GM12878 (cell line): ENCODE measurements around the gene CWC25. TPM values are rescaled to one million over a fixed set of nuclear protein-coding genes. Genes with fewer than 3 reads are reported as not detected.
A peak's percentile ranks its signal among the peaks of the same experiment; 100 is the strongest.

Source experiments
- CBFB ChIP-seq: IDR thresholded peaks from 2 replicates; pipeline ENCODE4 v1.6.1; 2016; ENCODE audit warnings: antibody characterized with exemption, low read depth
- CHD4 ChIP-seq: fragments of 200-600 bp; sonication (generic); IDR thresholded peaks from 2 replicates; pipeline ENCODE4 v1.6.1; 2016; ENCODE audit warnings: mild to moderate bottlenecking
- CREM ChIP-seq: IDR thresholded peaks from 2 replicates; pipeline ENCODE4 v1.6.1; 2014; ENCODE audit warnings: antibody characterized with exemption, low read depth
- EP300 ChIP-seq, 2 experiments: fragments of 150-350 bp in 1 of 2; IDR thresholded peaks; 2 replicates each; pipeline ENCODE4 v1.6.1; 2011 to 2012; ENCODE audit warnings: low read depth in 2 of 2, low read length in 2 of 2, borderline replicate concordance in 1 of 2, improper control_type of control experiment in 1 of 2, inconsistent platforms in 1 of 2; ENCODE audit not compliant: control insufficient read depth in 1 of 2
- FOS ChIP-seq: IDR thresholded peaks from 3 replicates; pipeline ENCODE4 v1.6.1; 2011; ENCODE audit warnings: borderline replicate concordance; ENCODE audit not compliant: insufficient read length; ENCODE audit errors: extremely low read depth
- FOXK2 ChIP-seq: fragments of 450-650 bp; IDR thresholded peaks from 2 replicates; pipeline ENCODE4 v1.6.1; 2017; ENCODE audit warnings: mild to moderate bottlenecking, moderate library complexity
- GATAD2B ChIP-seq: fragments of 450-650 bp; conservative IDR thresholded peaks from 2 replicates; pipeline ENCODE4 v1.6.1; 2017; ENCODE audit warnings: low read depth, mild to moderate bottlenecking, moderate library complexity
- IRF4 ChIP-seq: IDR thresholded peaks from 2 replicates; pipeline ENCODE4 v1.6.1; 2011; ENCODE audit warnings: low read depth, low read length
- JUND ChIP-seq: IDR thresholded peaks from 2 replicates; pipeline ENCODE4 v1.6.1; 2012; ENCODE audit warnings: low read depth, mild to moderate bottlenecking, low read length, improper control_type of control experiment, moderate library complexity
- LARP7 ChIP-seq: fragments of 450-650 bp; IDR thresholded peaks from 2 replicates; pipeline ENCODE4 v1.6.1; 2017; ENCODE audit warnings: mild to moderate bottlenecking
- MTA2 ChIP-seq: fragments of 450-650 bp; IDR thresholded peaks from 2 replicates; pipeline ENCODE4 v1.6.1; 2016; ENCODE audit warnings: low read depth, mild to moderate bottlenecking, moderate library complexity
- NR2C2 ChIP-seq: IDR thresholded peaks from 2 replicates; pipeline ENCODE4 v1.6.1; 2011; ENCODE audit warnings: borderline replicate concordance, low read depth; ENCODE audit not compliant: control insufficient read depth, insufficient read length
- PAX5 ChIP-seq: IDR thresholded peaks from 2 replicates; pipeline ENCODE4 v1.6.1; 2011; ENCODE audit warnings: low read depth, low read length, borderline replicate concordance
- POU2F2 ChIP-seq: IDR thresholded peaks from 3 replicates; pipeline ENCODE4 v1.6.1; 2011; ENCODE audit warnings: low read depth, mild to moderate bottlenecking, low read length, borderline replicate concordance
- SIN3A ChIP-seq: IDR thresholded peaks from 2 replicates; pipeline ENCODE4 v1.6.1; 2012; ENCODE audit warnings: low read depth, low read length, improper control_type of control experiment
- SMAD5 ChIP-seq: IDR thresholded peaks from 2 replicates; pipeline ENCODE4 v1.6.1; 2016; ENCODE audit warnings: antibody characterized with exemption, low read depth
- SPI1 ChIP-seq: IDR thresholded peaks from 2 replicates; pipeline ENCODE4 v1.6.1; 2011; ENCODE audit warnings: low read depth, mild to moderate bottlenecking, low read length, moderate library complexity, borderline replicate concordance; ENCODE audit not compliant: insufficient read depth
- STAT3 ChIP-seq: IDR thresholded peaks from 2 replicates; pipeline ENCODE4 v1.6.1; 2011; ENCODE audit warnings: low read depth, low read length, improper control_type of control experiment
- WRNIP1 ChIP-seq: IDR thresholded peaks from 2 replicates; pipeline ENCODE4 v1.6.1; 2011; ENCODE audit warnings: low read depth, low read length, improper control_type of control experiment, borderline replicate concordance
- ZNF207 ChIP-seq: fragments of 450-650 bp; IDR thresholded peaks from 2 replicates; pipeline ENCODE4 v1.6.1; 2014; ENCODE audit warnings: antibody characterized with exemption, mild to moderate bottlenecking, borderline replicate concordance
- ZNF24 ChIP-seq: fragments of 450-650 bp; IDR thresholded peaks from 2 replicates; pipeline ENCODE4 v1.6.1; 2017; ENCODE audit warnings: antibody characterized with exemption, mild to moderate bottlenecking
- ZNF622 ChIP-seq: fragments of 450-650 bp; IDR thresholded peaks from 2 replicates; pipeline ENCODE4 v1.6.1; 2017; ENCODE audit warnings: mild to moderate bottlenecking, inconsistent platforms
- ZSCAN29 ChIP-seq: fragments of 450-650 bp; IDR thresholded peaks from 2 replicates; pipeline ENCODE4 v1.6.1; 2017; ENCODE audit warnings: mild to moderate bottlenecking, moderate library complexity
- polyA plus RNA-seq, 11 experiments: library from polyadenylated mRNA; depleted of rRNA in 4 of 11; unstranded in 6 of 11; stranded (reverse) in 5 of 11; fragments of >200 nt; fragmentation: Nextera tagmentation in 4 of 11; fragmentation: Illumina TruSeq in 1 of 11; extraction: Ambion mirVana in 4 of 11; extraction: Trizol in 1 of 11; gene quantifications; 1 replicate in 1 of 11; 2 replicates in 10 of 11; pipeline versions ENCODE4 v1.2.1 to v1.2.3, GENCODE V29; 2011 to 2016; ENCODE audit warnings: inconsistent platforms in 2 of 11, missing spikeins in 2 of 11, low read depth in 1 of 11
- total RNA-seq, 4 experiments: library from RNA; depleted of rRNA in 3 of 4; stranded (reverse); fragments of >200 nt in 3 of 4; fragmentation: Illumina TruSeq in 1 of 4; extraction: Trizol in 1 of 4; gene quantifications; 2 replicates each; pipeline versions ENCODE4 v1.2.1 to v1.2.3, GENCODE V29; 2013 to 2021
- TF ChIP-seq, protein P1 (sequence below): IDR thresholded peaks from 2 replicates; pipeline ENCODE4 v1.6.1; 2012; ENCODE audit warnings: low read depth, low read length, improper control_type of control experiment
- TF ChIP-seq, protein P2 (sequence below): fragments of 450-650 bp; IDR thresholded peaks from 2 replicates; pipeline ENCODE4 v1.6.1; 2017; ENCODE audit warnings: mild to moderate bottlenecking
- TF ChIP-seq, protein P3 (sequence below): fragments of 450-650 bp; formaldehyde crosslinking; IDR thresholded peaks from 2 replicates; pipeline ENCODE4 v1.5.0; 2022; ENCODE audit warnings: mild to moderate bottlenecking, missing genetic modification characterization

Gene CWC25
- total and polyA plus RNA-seq, 10 of the 15 experiments (the other 5 are each of a cell fraction or from before 2014, with no cell fraction given): 14.7 to 29.7 (median 22.9) TPM

DNA sequence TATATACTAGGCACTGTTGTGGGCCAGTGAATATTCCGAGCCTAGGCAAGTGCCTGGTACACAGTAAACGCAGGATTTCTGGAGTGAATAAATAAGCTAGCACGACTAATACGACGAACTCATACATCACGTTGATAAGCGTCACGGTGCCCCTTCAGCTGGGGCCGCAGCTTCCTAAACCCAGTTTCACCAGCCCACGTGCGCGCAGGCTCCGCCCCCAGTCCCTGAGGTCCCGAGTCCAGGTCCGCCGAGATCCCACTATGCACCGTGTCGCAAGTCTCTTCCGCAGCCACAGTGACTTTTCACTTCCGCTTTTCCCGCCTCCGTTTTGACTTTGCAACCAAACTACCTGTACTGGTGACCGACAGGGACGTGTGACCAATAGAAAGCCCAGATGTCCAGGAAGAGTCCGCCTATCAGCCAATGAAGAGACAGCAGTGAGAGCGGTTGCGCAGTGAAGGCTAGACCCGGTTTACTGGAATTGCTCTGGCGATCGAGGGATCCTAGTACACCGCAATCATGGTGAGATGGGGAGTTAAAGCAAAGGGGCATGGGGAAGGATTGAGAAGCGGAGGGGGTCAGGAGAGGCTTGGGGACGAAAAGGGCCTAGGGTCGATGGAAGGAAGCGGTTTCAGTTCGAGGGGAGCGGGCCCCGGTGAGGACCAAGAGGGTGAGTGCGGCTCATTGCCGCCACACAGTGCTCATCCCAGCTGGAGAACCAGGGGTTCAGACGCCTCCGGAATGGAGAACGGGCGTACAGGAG, 72.6 kb downstream of the CWC25 start, which contains the start of gene PSMB3 (continued):
- no peak for TF ChIP-seq STAT3
- peak; percentile 61 for TF ChIP-seq FOXK2
- peak in 1 of 2 experiments; percentile 9; a peak in 1 of 4 replicates for TF ChIP-seq EP300 (IDR thresholded peaks at IDR 0.05; ENCODE audit: borderline replicate concordance in 1 of 2, control insufficient read depth in 1 of 2, low read depth in 2 of 2, low read length in 2 of 2)
- TF ChIP-seq GATAD2B: no peak; the same call in none of the 2 replicates
- peak; percentile 83 for TF ChIP-seq PAX5
- TF ChIP-seq WRNIP1: no peak
- TF ChIP-seq ZNF207: 0 out of 2 replicates have a peak, but pooled peaks have one; percentile 45
- peak; percentile 100 for TF ChIP-seq SPI1
- TF ChIP-seq CHD4: no peak
- TF ChIP-seq POU2F2: 0 out of 3 replicates have a peak, but pooled peaks have one; percentile 13
- peak; percentile 90 for TF ChIP-seq SIN3A
- TF ChIP-seq, protein P1, sequence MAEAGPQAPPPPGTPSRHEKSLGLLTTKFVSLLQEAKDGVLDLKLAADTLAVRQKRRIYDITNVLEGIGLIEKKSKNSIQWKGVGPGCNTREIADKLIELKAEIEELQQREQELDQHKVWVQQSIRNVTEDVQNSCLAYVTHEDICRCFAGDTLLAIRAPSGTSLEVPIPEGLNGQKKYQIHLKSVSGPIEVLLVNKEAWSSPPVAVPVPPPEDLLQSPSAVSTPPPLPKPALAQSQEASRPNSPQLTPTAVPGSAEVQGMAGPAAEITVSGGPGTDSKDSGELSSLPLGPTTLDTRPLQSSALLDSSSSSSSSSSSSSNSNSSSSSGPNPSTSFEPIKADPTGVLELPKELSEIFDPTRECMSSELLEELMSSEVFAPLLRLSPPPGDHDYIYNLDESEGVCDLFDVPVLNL: peak; percentile 77
- peak; percentile 55 for TF ChIP-seq IRF4
- TF ChIP-seq ZNF24: no peak
- TF ChIP-seq, protein P2, sequence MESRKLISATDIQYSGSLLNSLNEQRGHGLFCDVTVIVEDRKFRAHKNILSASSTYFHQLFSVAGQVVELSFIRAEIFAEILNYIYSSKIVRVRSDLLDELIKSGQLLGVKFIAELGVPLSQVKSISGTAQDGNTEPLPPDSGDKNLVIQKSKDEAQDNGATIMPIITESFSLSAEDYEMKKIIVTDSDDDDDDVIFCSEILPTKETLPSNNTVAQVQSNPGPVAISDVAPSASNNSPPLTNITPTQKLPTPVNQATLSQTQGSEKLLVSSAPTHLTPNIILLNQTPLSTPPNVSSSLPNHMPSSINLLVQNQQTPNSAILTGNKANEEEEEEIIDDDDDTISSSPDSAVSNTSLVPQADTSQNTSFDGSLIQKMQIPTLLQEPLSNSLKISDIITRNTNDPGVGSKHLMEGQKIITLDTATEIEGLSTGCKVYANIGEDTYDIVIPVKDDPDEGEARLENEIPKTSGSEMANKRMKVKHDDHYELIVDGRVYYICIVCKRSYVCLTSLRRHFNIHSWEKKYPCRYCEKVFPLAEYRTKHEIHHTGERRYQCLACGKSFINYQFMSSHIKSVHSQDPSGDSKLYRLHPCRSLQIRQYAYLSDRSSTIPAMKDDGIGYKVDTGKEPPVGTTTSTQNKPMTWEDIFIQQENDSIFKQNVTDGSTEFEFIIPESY: no peak
- peak; percentile 83 for TF ChIP-seq SMAD5
- TF ChIP-seq, protein P3, sequence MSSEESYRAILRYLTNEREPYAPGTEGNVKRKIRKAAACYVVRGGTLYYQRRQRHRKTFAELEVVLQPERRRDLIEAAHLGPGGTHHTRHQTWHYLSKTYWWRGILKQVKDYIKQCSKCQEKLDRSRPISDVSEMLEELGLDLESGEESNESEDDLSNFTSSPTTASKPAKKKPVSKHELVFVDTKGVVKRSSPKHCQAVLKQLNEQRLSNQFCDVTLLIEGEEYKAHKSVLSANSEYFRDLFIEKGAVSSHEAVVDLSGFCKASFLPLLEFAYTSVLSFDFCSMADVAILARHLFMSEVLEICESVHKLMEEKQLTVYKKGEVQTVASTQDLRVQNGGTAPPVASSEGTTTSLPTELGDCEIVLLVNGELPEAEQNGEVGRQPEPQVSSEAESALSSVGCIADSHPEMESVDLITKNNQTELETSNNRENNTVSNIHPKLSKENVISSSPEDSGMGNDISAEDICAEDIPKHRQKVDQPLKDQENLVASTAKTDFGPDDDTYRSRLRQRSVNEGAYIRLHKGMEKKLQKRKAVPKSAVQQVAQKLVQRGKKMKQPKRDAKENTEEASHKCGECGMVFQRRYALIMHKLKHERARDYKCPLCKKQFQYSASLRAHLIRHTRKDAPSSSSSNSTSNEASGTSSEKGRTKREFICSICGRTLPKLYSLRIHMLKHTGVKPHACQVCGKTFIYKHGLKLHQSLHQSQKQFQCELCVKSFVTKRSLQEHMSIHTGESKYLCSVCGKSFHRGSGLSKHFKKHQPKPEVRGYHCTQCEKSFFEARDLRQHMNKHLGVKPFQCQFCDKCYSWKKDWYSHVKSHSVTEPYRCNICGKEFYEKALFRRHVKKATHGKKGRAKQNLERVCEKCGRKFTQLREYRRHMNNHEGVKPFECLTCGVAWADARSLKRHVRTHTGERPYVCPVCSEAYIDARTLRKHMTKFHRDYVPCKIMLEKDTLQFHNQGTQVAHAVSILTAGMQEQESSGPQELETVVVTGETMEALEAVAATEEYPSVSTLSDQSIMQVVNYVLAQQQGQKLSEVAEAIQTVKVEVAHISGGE (CRISPR knock-in tag): no peak
- peak; percentile 72 for TF ChIP-seq CREM
- TF ChIP-seq ZSCAN29: no peak
- peak; percentile 86 for TF ChIP-seq FOS
- TF ChIP-seq LARP7: no peak; the same call in 1 of the 2 replicates
- TF ChIP-seq NR2C2: no peak
- no peak for TF ChIP-seq JUND
- TF ChIP-seq MTA2: peak; percentile 7; the same call in 1 of the 2 replicates
- peak; percentile 99 for TF ChIP-seq ZNF622
- TF ChIP-seq CBFB: peak; percentile 43; the same call in 1 of the 2 replicates
